Skeletal muscle tissue (tissue), 4 donors: ENCODE results near the gene ZNF154. TPM values are rescaled to one million over a fixed set of nuclear protein-coding genes. Genes with fewer than 3 reads are reported as not detected.
A peak's percentile ranks its signal among the peaks of the same experiment; 100 is the strongest.

Experiments
- H3K27ac ChIP-seq: one replicate; pipeline ENCODE4 v1.7.0; 2013; ENCODE audit warnings: mild to moderate bottlenecking, low read depth, low read length, inconsistent platforms
- H3K27me3 ChIP-seq, 3 donors: one replicate each; pipeline ENCODE4 v1.7.0; 2013; ENCODE audit warnings: low read length in 3 of 3; ENCODE audit not compliant: control insufficient read depth in 3 of 3, insufficient read depth in 3 of 3
- H3K36me3 ChIP-seq, 3 donors: one replicate each; pipeline ENCODE4 v1.7.0; 2013; ENCODE audit warnings: low read length in 3 of 3; ENCODE audit not compliant: control insufficient read depth in 3 of 3, insufficient read depth in 3 of 3
- H3K4me1 ChIP-seq, 3 donors: one replicate each; pipeline ENCODE4 v1.7.0; 2013; ENCODE audit warnings: low read length in 3 of 3, mild to moderate bottlenecking in 3 of 3; ENCODE audit not compliant: control insufficient read depth in 3 of 3, insufficient read depth in 3 of 3
- H3K4me3 ChIP-seq, 3 donors: one replicate each; pipeline ENCODE4 v1.7.0; 2013; ENCODE audit warnings: low read length in 3 of 3
- H3K9ac ChIP-seq, 3 donors: one replicate each; pipeline ENCODE4 v1.7.0; 2013; ENCODE audit warnings: low read length in 3 of 3, mild to moderate bottlenecking in 3 of 3, moderate library complexity in 2 of 3, low read depth in 1 of 3
- H3K9me3 ChIP-seq, 3 donors: one replicate each; pipeline ENCODE4 v1.7.0; 2013; ENCODE audit warnings: low read length in 3 of 3; ENCODE audit not compliant: control insufficient read depth in 3 of 3
- total RNA-seq: library from RNA; depleted of rRNA; stranded (reverse); fragments of >200 nt; gene quantifications from one replicate; pipeline ENCODE4 v1.2.3, GENCODE V29; 2014
- donor health status: Osteomylitis.

ZNF154 gene
- total RNA-seq, 1 donor from 2014 or later, result 7.3 TPM

GRCh38 chr19:57664269-57665127, 44.5 kb downstream of the ZNF154 start:
- no peaks in the 10 kb centered on the region for H3K36me3 ChIP-seq
- H3K9me3 ChIP-seq, result no peaks in the 10 kb centered on the region
- peak overlapping the region; percentile 23 to 54 (median 51) for H3K9ac ChIP-seq
- H3K27me3 ChIP-seq, result peaks cover 0 to 17% (median 4%) of the 10 kb centered on the region in 3 donors
- peaks cover 4 to 13% (median 6%) of the 10 kb centered on the region in 3 donors for H3K4me1 ChIP-seq
- H3K4me3 ChIP-seq, result peak overlapping the region; percentile 60 to 71 (median 61)
- H3K27ac ChIP-seq, result no peak overlapping the region

- Histone ChIP-seq H3K4me3 (no peak overlapping the region), H3K4me1 (no peaks in the 10 kb centered on the region), H3K9me3 (peaks cover 0 to 7% (median 5%) of the 10 kb centered on the region in 3 donors), H3K36me3 (no peaks in the 10 kb centered on the region), H3K27me3 (no peaks in the 10 kb centered on the region), H3K27ac (no peak overlapping the region), H3K9ac (no peak overlapping the region)
Measured at GRCh38 chr19:57656346-57656745, 52.7 kb downstream of the ZNF154 start.

GRCh38 chr19:57655443-57655842, 53.6 kb downstream of the ZNF154 start:
- no peak overlapping the region for H3K27ac ChIP-seq
- H3K9ac ChIP-seq, result no peak overlapping the region
- no peaks in the 10 kb centered on the region for H3K4me1 ChIP-seq
- no peaks in the 10 kb centered on the region for H3K27me3 ChIP-seq
- H3K36me3 ChIP-seq, result no peaks in the 10 kb centered on the region
- no peak overlapping the region for H3K4me3 ChIP-seq
- peaks cover 0 to 7% (median 5%) of the 10 kb centered on the region in 3 donors for H3K9me3 ChIP-seq

GRCh38 chr19:57653689-57654088, 55.3 kb downstream of the ZNF154 start:
- no peaks in the 10 kb centered on the region for H3K36me3 ChIP-seq
- H3K4me3 ChIP-seq, result no peak overlapping the region

GRCh38 chr19:57651654-57651996, 57.4 kb downstream of the ZNF154 start:
- Histone ChIP-seq H3K9me3 (peaks cover 0 to 7% (median 5%) of the 10 kb centered on the region in 3 donors), H3K4me3 (peak overlapping the region in 1 of 3 donors; percentile 53), H3K4me1 (no peaks in the 10 kb centered on the region)

More at GRCh38 chr19:57653689-57654088, 55.3 kb downstream of the ZNF154 start:
- Histone ChIP-seq H3K4me1 (no peaks in the 10 kb centered on the region), H3K9me3 (peaks cover 0 to 7% (median 5%) of the 10 kb centered on the region in 3 donors), H3K9ac (no peak overlapping the region), H3K27ac (no peak overlapping the region), H3K27me3 (no peaks in the 10 kb centered on the region)

GRCh38 chr19:57648331-57649003, 60.5 kb downstream of the ZNF154 start:
- Histone ChIP-seq H3K27ac (no peak overlapping the region), H3K4me3 (no peak overlapping the region), H3K36me3 (no peaks in the 10 kb centered on the region), H3K4me1 (no peaks in the 10 kb centered on the region), H3K9me3 (peaks cover 0 to under 1% (median 0%) of the 10 kb centered on the region in 3 donors), H3K9ac (no peak overlapping the region), H3K27me3 (no peaks in the 10 kb centered on the region)

More at GRCh38 chr19:57651654-57651996, 57.4 kb downstream of the ZNF154 start:
- H3K36me3 ChIP-seq, result no peaks in the 10 kb centered on the region
- no peak overlapping the region for H3K27ac ChIP-seq
- no peak overlapping the region for H3K9ac ChIP-seq
- no peaks in the 10 kb centered on the region for H3K27me3 ChIP-seq

Other genes starting within 250 kb of the ZNF154 start
- gene ZNF772, start 231.6 kb downstream of the ZNF154 start, total RNA-seq, result 15.1 TPM
- gene ZNF419, start 221.5 kb downstream of the ZNF154 start, total RNA-seq, result 9.9 TPM
- gene ZNF773, start 209.3 kb downstream of the ZNF154 start, total RNA-seq, result 9.9 TPM
- gene ZNF549, start 181.8 kb downstream of the ZNF154 start, total RNA-seq, result 8.9 TPM
- gene ZNF550, start 149.3 kb downstream of the ZNF154 start, total RNA-seq, result 6.3 TPM
- gene ZNF416, start 130.3 kb downstream of the ZNF154 start, total RNA-seq, result 7.8 TPM
- gene ZIK1, start 125.1 kb downstream of the ZNF154 start, total RNA-seq, result 10.4 TPM
- gene ZNF530, start 109.3 kb downstream of the ZNF154 start, total RNA-seq, result 6.8 TPM
- gene ZNF134, start 95.0 kb downstream of the ZNF154 start, total RNA-seq, result 17.7 TPM
- gene ZNF211, start 76.0 kb downstream of the ZNF154 start, total RNA-seq, result 12.5 TPM
- not detected for gene ZSCAN4, start 40.3 kb downstream of the ZNF154 start, total RNA-seq
- 11.5 TPM for gene ZNF551, start 27.2 kb downstream of the ZNF154 start, total RNA-seq
- 15.1 TPM for gene ZNF671, start 18.4 kb upstream of the ZNF154 start, total RNA-seq
- gene ZNF776, start 37.6 kb upstream of the ZNF154 start, total RNA-seq, result 18.3 TPM
- gene ZNF586, start 60.5 kb upstream of the ZNF154 start, total RNA-seq, result 27.1 TPM
- gene ZNF552, start 105.7 kb upstream of the ZNF154 start, total RNA-seq, result 7.3 TPM
- 17.2 TPM for gene ZNF587B, start 121.1 kb upstream of the ZNF154 start, total RNA-seq
- gene ZNF587, start 140.7 kb upstream of the ZNF154 start, total RNA-seq, result 18.8 TPM
- gene ZNF814, start 179.8 kb upstream of the ZNF154 start, total RNA-seq, result 13.0 TPM
- 14.1 TPM for gene ZNF417, start 207.4 kb upstream of the ZNF154 start, total RNA-seq
- gene ZNF418, start 226.2 kb upstream of the ZNF154 start, total RNA-seq, result 17.2 TPM
- gene ZNF256, start 238.5 kb upstream of the ZNF154 start, total RNA-seq, result 12.0 TPM